Measurements from ENCODE around the gene CLEC1A.

The CLEC1A gene, protein sequence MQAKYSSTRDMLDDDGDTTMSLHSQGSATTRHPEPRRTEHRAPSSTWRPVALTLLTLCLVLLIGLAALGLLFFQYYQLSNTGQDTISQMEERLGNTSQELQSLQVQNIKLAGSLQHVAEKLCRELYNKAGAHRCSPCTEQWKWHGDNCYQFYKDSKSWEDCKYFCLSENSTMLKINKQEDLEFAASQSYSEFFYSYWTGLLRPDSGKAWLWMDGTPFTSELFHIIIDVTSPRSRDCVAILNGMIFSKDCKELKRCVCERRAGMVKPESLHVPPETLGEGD

DNA sequence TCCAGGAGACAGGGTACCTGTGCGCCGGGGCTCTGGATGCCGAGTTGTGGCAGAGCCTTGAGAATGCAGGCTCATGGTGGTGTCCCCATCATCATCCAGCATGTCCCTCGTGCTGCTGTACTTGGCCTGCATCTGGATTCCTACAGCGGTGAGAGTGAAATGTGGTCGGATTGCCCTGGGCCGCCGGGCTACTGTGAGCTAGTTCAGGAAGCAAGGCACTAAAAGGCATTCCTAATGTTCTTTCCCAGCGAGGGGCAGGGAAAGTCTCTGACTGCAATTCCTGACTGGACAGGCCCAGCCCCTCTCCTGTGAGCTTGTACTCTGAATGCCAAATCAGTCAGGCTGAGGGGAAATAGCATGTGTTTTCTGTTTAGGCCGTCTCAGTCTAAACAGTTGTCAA is at the start of gene CLEC1A:
Gene CLEC1A (minus strand): TSS at position 195 of the 400 bp plus-strand sequence. CDS start 63 bp downstream, at position 132.
- no peak for DNase-seq (ENCODE audit: low read depth in 1 of 2, low spot score in 1 of 2)

DNA sequence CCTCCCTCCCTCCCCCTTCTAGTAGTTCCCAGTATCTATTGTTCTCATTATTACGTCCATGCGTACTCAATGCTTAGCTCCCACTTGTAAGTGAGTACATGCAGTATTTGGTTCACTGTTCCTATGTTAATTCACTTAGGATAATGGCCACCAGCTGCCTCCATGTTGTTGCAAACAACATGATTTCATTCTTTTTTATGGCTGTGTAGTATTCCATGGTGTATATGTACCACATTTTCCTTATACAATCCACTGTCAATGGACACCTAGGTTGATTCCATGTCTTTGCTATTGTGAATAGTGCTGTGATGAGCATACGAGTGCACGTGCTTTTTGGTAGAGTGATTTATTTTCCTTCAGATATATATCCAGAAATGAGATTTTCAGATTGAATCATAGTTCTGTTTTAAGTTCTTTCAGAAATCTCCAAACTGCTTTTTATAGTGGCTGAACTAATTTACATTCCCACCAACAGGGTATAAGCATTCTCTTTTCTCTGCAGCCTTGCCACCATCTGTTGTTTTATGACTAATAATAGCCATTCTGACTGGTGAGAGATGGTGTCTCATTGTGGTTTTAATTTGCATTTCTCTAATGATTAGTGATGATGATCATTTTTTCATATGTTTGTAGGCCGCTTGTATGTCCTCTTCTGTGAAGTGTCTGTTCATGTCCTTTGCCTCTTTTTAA is 49.1 kb upstream of the CLEC1A start:
- no peak for DNase-seq (ENCODE audit: low read depth in 1 of 2, low spot score in 1 of 2)

DNA sequence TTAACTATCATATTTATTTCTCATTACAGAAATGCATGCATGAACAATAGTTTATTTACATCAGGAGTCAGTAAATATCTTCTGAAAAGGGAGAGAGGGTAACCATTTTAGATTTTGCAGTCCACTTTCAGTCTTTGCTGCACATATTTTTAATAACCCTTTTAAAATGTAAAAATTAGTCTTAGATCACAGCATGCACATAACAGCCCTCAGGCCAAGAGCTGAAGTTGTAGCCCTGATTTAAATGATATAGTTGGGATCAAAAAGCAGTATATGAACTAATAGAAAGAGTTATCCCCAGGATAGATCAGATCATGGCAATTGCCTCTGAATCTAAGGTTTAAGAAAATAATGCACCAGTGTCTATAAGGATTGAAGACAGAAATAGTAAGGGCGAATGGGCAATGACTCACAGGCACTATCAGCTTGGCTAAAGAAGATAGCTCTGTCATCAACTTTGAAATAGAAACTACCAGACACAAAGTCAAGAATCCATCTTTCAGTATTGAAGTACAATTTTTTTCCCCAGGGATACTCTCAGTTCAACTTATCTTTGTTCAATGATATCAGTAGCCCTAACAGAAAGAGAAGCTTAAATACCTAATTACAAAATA is 44.3 kb upstream of the CLEC1A start:
- no peak for DNase-seq (ENCODE audit: low read depth in 1 of 2, low spot score in 1 of 2)

DNA sequence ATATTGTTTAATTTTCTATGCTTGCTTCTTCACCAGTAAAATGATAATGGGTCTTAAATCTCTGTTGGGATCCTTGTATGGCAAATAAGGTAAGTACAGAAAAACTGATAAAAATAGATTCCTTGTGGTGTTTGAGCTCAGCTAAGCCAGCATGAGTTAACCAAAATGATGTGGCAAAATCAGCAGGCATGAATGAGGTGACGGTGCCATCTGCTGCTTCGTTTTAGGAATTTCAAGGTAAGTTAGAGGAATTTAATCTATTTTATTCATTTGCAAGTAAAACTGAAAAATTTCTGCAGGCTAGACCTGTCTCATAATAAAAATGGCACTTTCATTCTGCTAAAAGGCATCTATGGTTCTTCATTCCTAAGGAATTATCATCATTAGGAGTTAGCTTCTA is 41.2 kb upstream of the CLEC1A start:
- no peak for DNase-seq (ENCODE audit: low read depth in 1 of 2, low spot score in 1 of 2)

DNA sequence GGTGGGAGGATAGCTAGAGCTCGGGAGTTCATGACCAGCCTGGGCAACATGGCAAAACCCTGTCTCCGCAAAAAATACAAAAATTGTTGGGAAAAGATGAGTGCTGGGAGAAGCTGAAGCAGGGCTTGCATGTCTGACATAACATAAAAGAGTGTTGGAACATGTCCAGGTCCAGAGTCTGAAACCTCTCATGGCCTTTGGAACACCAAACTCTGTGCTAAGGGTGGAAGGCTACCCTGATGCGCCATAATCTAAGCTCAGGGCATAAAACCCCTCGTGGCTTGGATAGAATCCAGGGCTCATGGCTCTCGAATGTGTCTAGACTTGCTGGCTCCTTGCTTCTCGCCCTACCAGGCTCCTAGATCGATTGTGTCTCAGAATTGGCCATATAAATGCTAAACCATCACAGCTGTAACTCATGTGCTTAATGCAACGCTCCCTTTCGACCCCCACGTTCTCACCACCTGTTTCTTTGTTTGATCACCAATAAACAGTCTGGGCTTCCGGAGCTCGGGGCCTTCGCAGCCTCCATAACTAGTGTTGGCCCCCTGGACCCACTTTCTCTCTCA is 37.9 kb upstream of the CLEC1A start:
- no peak for DNase-seq (ENCODE audit: low read depth in 1 of 2, low spot score in 1 of 2)

DNA sequence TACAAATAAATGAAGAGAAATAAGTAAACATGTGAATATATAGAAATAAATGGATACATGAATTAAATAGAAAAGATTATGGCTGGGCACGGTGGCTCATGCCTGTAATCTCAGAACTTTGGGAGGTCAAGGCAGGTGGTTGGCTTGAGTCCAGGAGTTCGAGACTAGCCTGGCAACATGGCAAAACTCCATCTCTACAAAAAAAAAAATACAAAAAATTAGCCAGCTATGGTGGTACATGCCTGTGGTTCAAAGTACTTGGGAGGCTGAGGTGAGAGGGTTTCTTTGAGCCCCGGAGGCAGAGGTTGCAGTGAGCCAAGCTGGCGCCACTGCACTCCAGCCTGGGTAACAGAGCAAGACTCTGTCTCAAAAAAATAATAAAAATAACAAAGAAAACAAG is 36.3 kb upstream of the CLEC1A start:
- no peak for DNase-seq (ENCODE audit: low read depth in 1 of 2, low spot score in 1 of 2)

DNA sequence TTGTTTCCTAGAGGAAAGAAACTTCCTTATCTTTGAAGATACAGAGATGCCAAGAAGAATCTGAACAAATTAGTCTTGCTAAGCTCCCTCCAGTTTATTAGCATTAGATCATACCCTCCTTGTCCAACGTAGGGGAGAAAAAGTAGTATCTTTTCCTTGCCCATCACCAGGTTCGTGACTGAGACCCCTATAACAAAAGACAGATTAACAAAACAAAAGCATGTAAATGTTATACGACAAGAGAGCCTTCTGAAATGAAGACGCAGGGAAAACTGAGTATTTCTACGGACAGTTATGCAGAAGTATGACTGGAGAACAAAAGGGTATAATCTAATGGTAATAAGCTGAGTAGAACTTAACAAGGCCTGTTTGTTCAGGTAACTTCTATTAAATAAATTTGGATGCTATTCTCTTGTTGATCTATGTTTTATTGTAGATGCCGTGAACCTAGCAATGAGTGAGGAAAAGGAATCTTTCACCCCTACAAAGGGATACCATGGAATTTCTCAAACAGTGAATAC is 34.1 kb upstream of the CLEC1A start:
- DNase-seq (ENCODE audit: low read depth in 1 of 2, low spot score in 1 of 2) = no peak

DNA sequence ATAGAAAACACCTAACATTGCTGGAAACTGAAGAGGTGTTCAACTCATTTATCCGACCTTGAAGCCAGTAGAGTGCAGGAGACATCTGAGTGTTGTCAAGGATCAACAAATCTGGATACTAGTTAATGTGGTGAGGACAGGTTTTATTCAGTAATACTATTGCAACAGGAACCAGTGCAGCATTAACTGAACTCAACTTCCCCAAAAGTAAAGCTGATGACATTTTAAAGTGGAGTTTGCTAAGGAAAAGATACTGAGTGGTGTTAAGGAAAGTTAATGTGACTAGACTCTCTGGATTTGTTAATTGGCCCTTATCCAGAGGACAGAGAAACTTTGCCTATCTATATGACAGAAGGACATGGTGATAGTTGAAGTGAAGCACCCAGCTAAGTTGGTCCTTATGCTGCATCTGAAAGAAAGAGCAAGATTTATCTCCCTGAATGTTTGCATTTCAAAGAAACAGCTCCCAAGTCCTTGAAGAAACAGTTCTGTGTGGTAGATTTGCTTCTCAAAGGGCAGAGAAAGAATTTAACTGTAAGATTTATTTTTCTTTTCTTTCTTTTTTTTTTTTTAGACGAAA is 32.4 kb upstream of the CLEC1A start:
- no peak for DNase-seq (ENCODE audit: low read depth in 1 of 2, low spot score in 1 of 2)

DNA sequence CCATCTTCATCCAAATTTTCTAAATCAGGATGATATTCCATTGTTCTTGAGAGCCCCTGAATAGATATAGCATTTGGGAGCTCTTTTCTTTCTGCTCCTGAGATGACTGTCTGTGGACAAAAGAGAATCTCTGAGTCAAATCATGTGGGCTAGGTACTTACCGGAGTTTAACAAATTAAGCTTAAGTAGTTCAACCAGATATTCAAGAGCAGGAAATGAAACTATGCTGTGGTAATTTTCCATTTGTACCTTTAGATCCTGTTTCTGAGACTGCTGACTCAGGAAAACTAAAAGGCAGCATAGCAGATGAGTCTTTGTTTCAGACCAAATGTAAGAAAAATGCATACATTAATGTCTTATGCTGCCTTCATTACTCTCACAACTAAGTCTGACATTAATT is 31.3 kb upstream of the CLEC1A start, which contains the start of gene CLEC7A:
Gene CLEC7A (minus strand): TSS at position 158 of the 400 bp plus-strand sequence. CDS start 117 bp downstream, at position 41.
- DNase-seq (ENCODE audit: low read depth in 1 of 2, low spot score in 1 of 2) = no peak

DNA sequence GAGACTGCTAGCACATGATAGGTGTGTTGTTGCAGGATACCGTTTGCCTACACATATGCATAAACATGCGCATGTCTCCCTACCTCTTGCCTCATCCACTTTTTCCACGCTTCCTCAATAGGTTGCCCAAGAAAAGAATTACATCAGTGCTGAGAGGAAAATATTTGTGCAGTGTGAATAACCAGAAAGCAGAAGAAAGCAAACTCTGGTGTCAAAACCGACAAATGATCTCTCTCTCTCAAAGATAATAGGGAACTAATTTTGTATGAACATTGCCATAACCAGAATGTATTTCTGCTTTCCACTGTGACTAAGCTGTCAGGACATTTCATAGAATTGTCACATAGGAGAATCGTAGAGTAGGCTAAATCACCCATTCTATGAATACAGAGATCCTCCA is 29.9 kb upstream of the CLEC1A start:
- DNase-seq (ENCODE audit: low read depth in 1 of 2, low spot score in 1 of 2) = no peak

DNA sequence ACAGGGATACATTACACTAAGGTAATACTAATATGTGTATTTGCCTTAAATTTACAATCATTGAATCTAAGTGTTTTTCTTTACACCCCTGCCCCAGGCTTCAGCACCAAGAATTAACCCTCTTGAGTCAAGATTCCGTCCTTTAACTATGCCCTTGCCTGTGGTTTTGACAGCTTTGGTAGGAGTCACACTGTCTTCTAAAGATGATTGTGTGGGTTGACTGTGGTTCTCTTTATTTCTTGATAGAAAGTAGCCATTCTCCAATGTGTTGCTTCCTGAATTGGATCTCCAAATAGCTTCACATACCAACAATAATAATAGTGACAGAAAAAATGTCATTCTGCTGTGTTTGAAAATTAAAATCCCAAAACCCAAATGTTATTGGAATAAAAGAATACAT is 27.6 kb upstream of the CLEC1A start:
- DNase-seq (ENCODE audit: low read depth in 1 of 2, low spot score in 1 of 2) = no peak

DNA sequence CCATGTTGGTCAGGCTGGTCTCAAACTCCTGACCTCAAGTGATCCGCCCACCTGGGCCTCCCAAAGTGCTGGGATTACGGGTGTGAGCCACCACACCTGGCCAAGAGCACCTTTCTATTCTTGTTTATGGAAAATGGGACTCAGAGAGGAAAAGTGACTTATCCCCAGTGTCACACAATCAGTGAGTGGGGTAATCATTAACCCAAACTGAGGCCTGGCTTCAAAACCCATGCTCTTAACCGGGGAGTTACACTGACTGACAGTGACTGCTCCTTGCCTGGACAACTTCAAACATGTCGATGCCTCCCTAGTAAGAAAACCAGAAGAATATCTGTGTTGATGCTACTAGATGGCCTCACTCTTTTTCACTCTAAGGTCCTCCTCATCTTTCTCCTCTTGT is 23.9 kb upstream of the CLEC1A start:
- DNase-seq (ENCODE audit: low read depth in 1 of 2, low spot score in 1 of 2) = no peak

DNA sequence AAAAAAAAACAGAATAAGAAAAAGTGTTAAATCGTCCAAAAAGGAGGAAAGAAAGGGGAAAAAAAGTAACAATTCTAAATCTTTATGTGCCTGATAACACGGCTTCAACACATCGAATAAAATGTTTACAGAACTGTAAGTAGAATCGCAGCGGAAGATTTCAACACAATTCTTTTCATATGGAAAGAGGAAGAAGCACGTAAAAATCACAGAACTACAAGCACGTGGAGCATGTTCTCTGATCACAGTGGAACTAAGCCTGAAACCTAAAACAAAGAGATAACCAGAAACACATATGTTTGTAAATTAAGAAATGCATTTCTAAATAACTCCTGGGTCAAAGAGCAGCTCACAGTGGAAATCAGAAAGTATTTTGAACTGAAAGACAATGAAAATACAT is 22.5 kb upstream of the CLEC1A start:
- no peak for DNase-seq (ENCODE audit: low read depth in 1 of 2, low spot score in 1 of 2)

DNA sequence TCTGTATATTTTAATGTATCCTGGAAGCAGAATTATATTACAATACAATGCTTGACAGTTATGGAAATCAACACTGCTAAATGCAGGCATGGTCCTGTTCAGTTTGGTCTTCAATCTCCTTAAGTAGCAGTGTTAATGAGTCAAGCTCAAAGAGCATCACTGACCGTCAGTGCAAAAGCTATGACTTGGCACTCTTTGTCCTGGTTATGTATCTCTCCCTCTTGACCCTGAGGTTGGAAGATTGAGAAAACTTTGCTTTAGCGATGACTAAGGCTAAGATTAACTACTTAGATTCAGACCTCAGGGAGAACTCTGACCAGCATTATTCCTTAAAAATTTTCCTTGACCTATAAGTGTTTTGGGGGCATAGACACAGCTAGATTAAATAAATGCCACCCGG is 20.3 kb upstream of the CLEC1A start:
- DNase-seq (ENCODE audit: low read depth in 1 of 2, low spot score in 1 of 2) = no peak

DNA sequence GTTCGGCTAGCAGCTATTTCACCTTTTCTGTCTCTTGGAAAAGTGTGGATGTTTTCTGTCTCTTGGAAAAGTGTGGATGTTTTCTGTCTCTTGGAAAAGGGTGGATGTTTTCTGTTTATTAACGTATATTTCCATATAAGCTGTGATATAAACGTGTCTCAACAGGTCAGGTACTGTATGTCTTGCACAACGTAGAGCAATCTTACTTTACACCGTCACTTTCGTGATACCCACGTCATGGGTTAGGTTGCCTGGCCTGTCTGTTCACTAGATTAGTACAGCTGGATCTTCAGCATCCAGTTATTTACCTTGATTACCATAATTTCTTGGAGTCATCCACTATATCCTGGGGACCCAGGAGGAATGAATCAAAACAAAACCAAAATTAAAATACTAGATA is 17.1 kb upstream of the CLEC1A start:
- DNase-seq (ENCODE audit: low read depth in 1 of 2, low spot score in 1 of 2) = no peak

DNA sequence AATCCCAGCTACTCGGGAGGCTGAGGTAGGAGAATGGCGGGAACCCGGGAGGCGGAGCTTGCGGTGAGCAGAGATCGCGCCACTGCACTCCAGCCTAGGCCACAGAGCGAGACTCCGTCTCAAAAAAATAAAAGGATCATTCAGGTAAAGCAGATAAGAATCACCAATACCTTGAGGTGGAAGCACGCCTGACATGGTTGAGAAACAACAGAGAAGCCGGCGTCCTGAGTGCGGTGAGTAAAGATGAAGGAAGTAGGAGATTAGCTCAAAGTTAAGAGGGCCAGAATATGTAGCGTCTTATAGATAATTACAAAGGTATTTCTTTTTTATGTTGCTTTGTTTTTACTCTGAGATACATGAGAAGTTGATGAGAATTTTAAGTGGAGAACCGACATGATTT is 16.5 kb upstream of the CLEC1A start:
- DNase-seq (ENCODE audit: low read depth in 1 of 2, low spot score in 1 of 2) = no peak

DNA sequence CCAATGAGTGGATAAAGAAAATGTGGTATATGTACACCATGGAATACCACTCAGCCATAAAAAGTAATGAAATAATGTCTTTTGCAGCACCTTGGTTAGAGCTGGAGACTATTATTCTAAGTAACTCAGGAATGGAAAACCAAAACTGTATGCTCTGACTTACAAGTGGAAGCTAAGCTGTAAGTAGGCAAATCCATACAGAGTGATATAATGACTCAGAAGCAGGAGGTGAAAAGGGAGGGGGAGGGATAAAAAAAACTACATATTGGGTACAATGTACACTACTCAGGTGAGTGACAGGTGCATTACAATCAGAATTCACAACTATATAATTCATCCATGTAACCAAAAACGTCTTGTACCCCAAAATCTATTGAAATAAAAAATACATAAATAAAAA is 15.1 kb upstream of the CLEC1A start:
- DNase-seq (ENCODE audit: low read depth in 1 of 2, low spot score in 1 of 2) = no peak

DNA sequence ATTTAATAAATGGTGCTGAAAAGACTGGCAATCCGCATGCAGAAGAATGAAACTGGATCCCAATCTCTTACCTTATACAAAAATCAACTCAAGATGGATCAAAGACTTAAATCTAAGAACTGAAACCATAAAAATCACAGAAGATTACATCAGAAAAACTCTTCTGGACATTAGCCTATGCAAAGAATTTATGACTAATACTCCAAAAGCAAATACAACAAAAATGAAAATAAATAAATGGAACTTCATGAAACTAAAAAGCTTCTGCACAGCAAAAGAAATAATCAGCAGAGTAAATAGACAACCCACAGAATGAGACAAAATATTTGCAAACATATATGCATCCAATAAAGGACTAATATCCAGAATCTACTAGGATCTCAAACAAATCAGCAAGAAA is 14.3 kb upstream of the CLEC1A start:
- no peak for DNase-seq (ENCODE audit: low read depth in 1 of 2, low spot score in 1 of 2)

DNA sequence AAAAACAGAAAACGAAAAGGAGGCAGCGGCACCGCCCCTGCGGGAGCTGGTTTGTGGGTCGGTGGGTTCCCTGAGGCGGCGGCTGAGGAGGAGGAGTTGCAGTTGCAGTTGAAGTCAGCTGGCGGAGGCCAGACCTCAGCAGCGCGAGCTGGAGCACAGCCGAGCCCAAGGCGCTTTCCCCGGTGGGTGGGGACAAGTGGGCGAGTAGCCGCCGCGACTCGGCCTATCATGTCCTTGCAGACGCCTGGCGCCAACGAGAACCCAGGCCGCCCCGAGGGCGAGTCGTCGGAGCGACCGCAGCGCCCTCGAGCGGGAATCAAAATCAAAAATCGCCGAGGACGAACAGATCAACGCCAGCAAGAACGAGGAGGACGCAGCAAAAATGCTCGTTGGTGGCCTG is 12.7 kb upstream of the CLEC1A start:
- DNase-seq (ENCODE audit: low read depth in 1 of 2, low spot score in 1 of 2) = no peak

DNA sequence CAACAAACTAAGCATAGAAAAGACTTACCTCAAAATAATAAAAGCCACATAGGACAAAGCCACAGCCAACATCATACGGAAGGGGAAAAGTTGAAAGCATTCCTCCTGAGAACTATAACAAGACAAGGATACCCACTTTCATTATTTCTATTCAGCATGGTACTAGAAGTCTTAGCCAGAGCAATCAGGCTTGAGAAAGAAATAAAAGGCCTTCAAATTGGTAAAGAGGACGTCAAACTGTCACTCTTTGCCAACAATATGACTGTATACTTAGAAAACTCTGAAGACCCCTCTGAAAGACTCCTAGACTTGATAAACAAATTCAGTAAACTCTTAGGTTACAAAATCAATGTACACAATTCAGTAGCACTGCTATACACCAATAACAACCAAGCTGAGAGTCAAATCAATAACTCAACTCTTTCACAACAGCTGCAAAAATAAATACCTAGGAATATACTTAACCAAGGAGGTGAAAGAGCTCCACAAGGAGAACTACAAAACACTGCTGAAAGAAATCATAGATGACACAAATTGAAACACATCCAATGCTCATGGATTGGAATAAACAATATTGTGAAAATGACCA is 11.6 kb upstream of the CLEC1A start:
- DNase-seq (ENCODE audit: low read depth in 1 of 2, low spot score in 1 of 2) = no peak

DNA sequence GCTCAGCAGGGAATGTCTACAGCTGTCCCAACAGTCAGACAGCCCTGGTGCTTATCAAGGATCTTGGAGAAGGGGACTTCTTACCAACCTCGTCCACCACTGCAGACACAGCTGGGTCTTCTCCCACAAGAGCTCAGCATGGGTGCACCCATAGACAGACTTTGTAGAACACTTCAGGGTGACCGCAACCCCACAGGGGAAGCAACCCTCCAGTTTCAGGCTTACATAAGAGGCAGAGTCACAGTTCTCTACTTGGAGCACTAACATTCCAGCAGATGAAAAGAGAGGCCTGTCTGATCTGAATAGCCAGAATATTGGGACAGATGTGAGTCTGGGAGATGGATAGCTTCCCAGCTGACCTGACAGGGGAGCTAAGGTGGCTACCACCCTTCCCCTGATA is 3.5 kb upstream of the CLEC1A start:
- no peak for DNase-seq (ENCODE audit: low read depth in 1 of 2, low spot score in 1 of 2)

Measured in activated T-helper 1 cell treated with anti-CD3 and anti-CD28 coated beads, Interleukin-2, amount 50 U/mL, for 16 hours (primary cell).